T-helper 22 cell (primary cell): Measurements from ENCODE around the gene KLHL22.
"Not testable (repeated sequence)": the region's sequence is repeated elsewhere in the genome, so short reads cannot be mapped to it uniquely, and the experiment has no call there.

Source experiments
- DNase-seq: peaks from one replicate; pipeline ENCODE4 v3.0.0-alpha.2; 2020; ENCODE audit warnings: low read depth

The KLHL22 gene

GRCh38 chr22:20494978-20495860 lies at the start of gene KLHL22:
TSS of gene KLHL22 (minus strand) at chr22:20495795. CDS start at chr22:20489211, 6,584 bp downstream.
- DNase-seq, result no peak

GRCh38 chr22:20545318-20545634 lies 49.7 kb upstream of the KLHL22 start:
- not testable (repeated sequence) for DNase-seq

- no peak for DNase-seq
Observed at GRCh38 chr22:20542736-20543135, 47.1 kb upstream of the KLHL22 start.

- DNase-seq, result no peak
Observed at GRCh38 chr22:20542055-20542454, 46.5 kb upstream of the KLHL22 start.

- not testable (repeated sequence) for DNase-seq
Observed at GRCh38 chr22:20538875-20539274, 43.3 kb upstream of the KLHL22 start.

GRCh38 chr22:20537983-20538382 lies 42.4 kb upstream of the KLHL22 start:
- no peak for DNase-seq

- DNase-seq, result no peak
Observed at GRCh38 chr22:20537325-20537756, 41.7 kb upstream of the KLHL22 start.

GRCh38 chr22:20536590-20537324 lies 41.2 kb upstream of the KLHL22 start:
- DNase-seq, result no peak

GRCh38 chr22:20533879-20534265 lies 38.3 kb upstream of the KLHL22 start:
- DNase-seq, result no peak

GRCh38 chr22:20533095-20533878 lies 37.7 kb upstream of the KLHL22 start:
- no peak for DNase-seq

- no peak for DNase-seq
Observed at GRCh38 chr22:20532256-20532993, 36.8 kb upstream of the KLHL22 start.

GRCh38 chr22:20531404-20532201 lies 36.0 kb upstream of the KLHL22 start:
- DNase-seq, result no peak

GRCh38 chr22:20531154-20531403 lies 35.5 kb upstream of the KLHL22 start:
- DNase-seq, result no peak

- DNase-seq, result no peak
Observed at GRCh38 chr22:20530368-20531153, 35.0 kb upstream of the KLHL22 start.

- DNase-seq, result no peak
Observed at GRCh38 chr22:20528405-20528978, 32.9 kb upstream of the KLHL22 start.

- DNase-seq, result no peak
Observed at GRCh38 chr22:20526628-20527355, 31.2 kb upstream of the KLHL22 start.

- no peak for DNase-seq
Observed at GRCh38 chr22:20526305-20526627, 30.7 kb upstream of the KLHL22 start.

- no peak for DNase-seq
Observed at GRCh38 chr22:20525048-20525447, 29.5 kb upstream of the KLHL22 start.

GRCh38 chr22:20524004-20524481 lies 28.4 kb upstream of the KLHL22 start:
- peak; percentile 41 for DNase-seq
